HG03469 (cell line): ENCODE data around the gene CTPS1.

Source experiments
- ATAC-seq: cut with Tn5 transposase; IDR thresholded peaks from one replicate; pipeline ENCODE4 v1.9.1; 2021; ENCODE audit warnings: mild to moderate bottlenecking, moderate library complexity, moderate number of reproducible peaks; ENCODE audit not compliant: unreplicated experiment

Gene CTPS1

GRCh38 chr1:40988280-40988679 is 8.8 kb downstream of the CTPS1 start:
- ATAC-seq, result no peak

GRCh38 chr1:40989066-40989465 is 9.6 kb downstream of the CTPS1 start:
- no peak for ATAC-seq

- ATAC-seq, result no peak
Measured at GRCh38 chr1:40997096-40997495, 17.6 kb downstream of the CTPS1 start.

- no peak for ATAC-seq
Measured at GRCh38 chr1:40998668-40999067, 19.2 kb downstream of the CTPS1 start.

- no peak for ATAC-seq
Measured at GRCh38 chr1:41003127-41003639, 23.7 kb downstream of the CTPS1 start.

- ATAC-seq, result peak; percentile 92
Measured at GRCh38 chr1:41003640-41004220, 24.2 kb downstream of the CTPS1 start.

- no peak for ATAC-seq
Measured at GRCh38 chr1:41005876-41006275, 26.4 kb downstream of the CTPS1 start.

GRCh38 chr1:41006942-41007865 is 27.7 kb downstream of the CTPS1 start:
- no peak for ATAC-seq

GRCh38 chr1:41009466-41009865 is 30.0 kb downstream of the CTPS1 start:
- ATAC-seq, result no peak

- ATAC-seq, result no peak
Measured at GRCh38 chr1:41010345-41010744, 30.8 kb downstream of the CTPS1 start.

- ATAC-seq, result no peak
Measured at GRCh38 chr1:41013024-41013423, 33.5 kb downstream of the CTPS1 start.

- no peak for ATAC-seq
Measured at GRCh38 chr1:41013796-41014195, 34.3 kb downstream of the CTPS1 start.

GRCh38 chr1:41014871-41015270 is 35.4 kb downstream of the CTPS1 start:
- ATAC-seq, result no peak

- ATAC-seq, result no peak
Measured at GRCh38 chr1:41015281-41015896, 35.9 kb downstream of the CTPS1 start.

GRCh38 chr1:41015897-41016470 is 36.5 kb downstream of the CTPS1 start:
- ATAC-seq, result no peak

GRCh38 chr1:41017141-41018017 is 37.9 kb downstream of the CTPS1 start:
- ATAC-seq, result no peak

GRCh38 chr1:41018018-41018410 is 38.5 kb downstream of the CTPS1 start:
- ATAC-seq, result no peak

- no peak for ATAC-seq
Measured at GRCh38 chr1:41019353-41019745, 39.9 kb downstream of the CTPS1 start.

- no peak for ATAC-seq
Measured at GRCh38 chr1:41020109-41020576, 40.6 kb downstream of the CTPS1 start.

GRCh38 chr1:41020654-41021053 is 41.2 kb downstream of the CTPS1 start:
- no peak for ATAC-seq
